Mesothelial cell of epicardium (in vitro differentiated cells): ENCODE results near the gene ANKRD29. TPM values are rescaled to one million over a fixed set of nuclear protein-coding genes. Genes with fewer than 3 reads are reported as not detected.

Experiments
- DNase-seq, 2 experiments: peaks; one replicate each; pipeline ENCODE4 v3.0.0; 2021; ENCODE audit warnings: low spot score in 2 of 2; ENCODE audit not compliant: unreplicated experiment in 2 of 2
- H3K27ac Mint-ChIP-seq: 2 replicates; pipeline ENCODE4 v1.8.0; 2021; ENCODE audit warnings: mixed read lengths
- H3K27me3 Mint-ChIP-seq: 2 replicates; pipeline ENCODE4 v1.8.0; 2021; ENCODE audit warnings: low read depth, mixed read lengths
- H3K36me3 Mint-ChIP-seq: 2 replicates; pipeline ENCODE4 v1.8.0; 2021; ENCODE audit warnings: mixed read lengths
- H3K4me1 Mint-ChIP-seq: 2 replicates; pipeline ENCODE4 v1.8.0; 2021; ENCODE audit warnings: mixed read lengths
- H3K4me3 Mint-ChIP-seq: 2 replicates; pipeline ENCODE4 v1.8.0; 2021; ENCODE audit warnings: mild to moderate bottlenecking, moderate library complexity, mixed read lengths
- H3K9me3 Mint-ChIP-seq: 2 replicates; pipeline ENCODE4 v1.8.0; 2021; ENCODE audit warnings: mixed read lengths
- CTCF ChIP-seq: fragments of 200-600 bp; sonication (generic); IDR thresholded peaks from one replicate; pipeline ENCODE4 v1.5.0; 2021; ENCODE audit warnings: antibody characterized with exemption; ENCODE audit not compliant: unreplicated experiment
- total RNA-seq: library from RNA; stranded (reverse); gene quantifications from 3 replicates; pipeline ENCODE4 v1.2.1, GENCODE V29; 2021

The ANKRD29 gene
- total RNA-seq, 1 donor from 2014 or later, result 2.3 TPM

- Mint-ChIP-seq H3K4me1 (peaks cover 19% of the 10 kb centered on the region), H3K27ac (no peak overlapping the region), H3K27me3 (no peaks in the 10 kb centered on the region), H3K9me3 (no peaks in the 10 kb centered on the region), H3K36me3 (no peaks in the 10 kb centered on the region), H3K4me3 (no peak overlapping the region)
- no peak for TF ChIP-seq CTCF
- DNase-seq, result no peak
Observed at GRCh38 chr18:23632615-23633014, 30.1 kb downstream of the ANKRD29 start.

GRCh38 chr18:23631746-23632145 is 31.0 kb downstream of the ANKRD29 start:
- no peak for TF ChIP-seq CTCF
- H3K9me3 Mint-ChIP-seq, result no peaks in the 10 kb centered on the region
- H3K27ac Mint-ChIP-seq, result peak overlapping the region; percentile 33
- DNase-seq, result no peak
- no peaks in the 10 kb centered on the region for H3K36me3 Mint-ChIP-seq
- H3K4me3 Mint-ChIP-seq, result no peak overlapping the region
- no peaks in the 10 kb centered on the region for H3K27me3 Mint-ChIP-seq
- H3K4me1 Mint-ChIP-seq, result peaks cover 19% of the 10 kb centered on the region

- Mint-ChIP-seq H3K4me3 (no peak overlapping the region), H3K27ac (no peak overlapping the region), H3K9me3 (no peaks in the 10 kb centered on the region), H3K4me1 (peaks cover 19% of the 10 kb centered on the region), H3K27me3 (no peaks in the 10 kb centered on the region), H3K36me3 (no peaks in the 10 kb centered on the region)
- DNase-seq, result no peak
- no peak for TF ChIP-seq CTCF
Observed at GRCh38 chr18:23631312-23631711, 31.4 kb downstream of the ANKRD29 start.

GRCh38 chr18:23629444-23629946 is 33.2 kb downstream of the ANKRD29 start:
- no peak for TF ChIP-seq CTCF
- no peak overlapping the region for H3K4me3 Mint-ChIP-seq
- DNase-seq, result no peak
- no peaks in the 10 kb centered on the region for H3K27me3 Mint-ChIP-seq
- H3K9me3 Mint-ChIP-seq, result no peaks in the 10 kb centered on the region
- H3K4me1 Mint-ChIP-seq, result peaks cover 19% of the 10 kb centered on the region
- H3K36me3 Mint-ChIP-seq, result no peaks in the 10 kb centered on the region
- no peak overlapping the region for H3K27ac Mint-ChIP-seq

- no peak overlapping the region for H3K27ac Mint-ChIP-seq
- no peak for DNase-seq
- peaks cover 15% of the 10 kb centered on the region for H3K4me1 Mint-ChIP-seq
- no peak overlapping the region for H3K4me3 Mint-ChIP-seq
- H3K27me3 Mint-ChIP-seq, result no peaks in the 10 kb centered on the region
- no peaks in the 10 kb centered on the region for H3K36me3 Mint-ChIP-seq
- H3K9me3 Mint-ChIP-seq, result no peaks in the 10 kb centered on the region
- no peak for TF ChIP-seq CTCF
Observed at GRCh38 chr18:23627970-23628369, 34.7 kb downstream of the ANKRD29 start.

- no peak overlapping the region for H3K4me3 Mint-ChIP-seq
- TF ChIP-seq CTCF, result no peak
- no peaks in the 10 kb centered on the region for H3K9me3 Mint-ChIP-seq
- no peaks in the 10 kb centered on the region for H3K36me3 Mint-ChIP-seq
- peaks cover 10% of the 10 kb centered on the region for H3K4me1 Mint-ChIP-seq
- DNase-seq, result no peak
- H3K27me3 Mint-ChIP-seq, result peaks cover 2% of the 10 kb centered on the region
- H3K27ac Mint-ChIP-seq, result no peak overlapping the region
Observed at GRCh38 chr18:23627321-23627720, 35.4 kb downstream of the ANKRD29 start.
